RWPE1 (cell line): ENCODE data around the gene C2orf76.
A peak's percentile ranks its signal among the peaks of the same experiment; 100 is the strongest.

Source experiments
- CTCF ChIA-PET: fragments of 350-600 bp; sonication (Branson Sonifier 250); formaldehyde crosslinking; extraction: SDS; loops from one replicate; lab custom pipeline; 2021; lab: Yijun Ruan, JAX
- POLR2A ChIA-PET: fragments of 400-600 bp; formaldehyde crosslinking; extraction: SDS; loops from one replicate; lab custom pipeline; 2020; ENCODE audit warnings: antibody characterized with exemption; ENCODE audit not compliant: low non-redundant PET; lab: Yijun Ruan, JAX
- DNase-seq: peaks from one replicate; pipeline ENCODE4 v3.0.0; 2012; ENCODE audit warnings: low spot score
- H3K27ac ChIP-seq: fragments of 450-650 bp; 2 replicates; pipeline ENCODE4 v1.5.1; 2017
- CTCF ChIP-seq: fragments of 450-650 bp; conservative IDR thresholded peaks from 2 replicates; pipeline ENCODE4 v1.5.1; 2017; ENCODE audit warnings: low read depth, mild to moderate bottlenecking

The C2orf76 gene

GRCh38 chr2:119327431-119327830, 39.2 kb downstream of the C2orf76 start:
- no peak overlapping the region for H3K27ac ChIP-seq
- ChIA-PET POLR2A (no interaction called here), CTCF (no interaction called here)
- DNase-seq: no peak
- TF ChIP-seq CTCF: no peak

- H3K27ac ChIP-seq: no peak overlapping the region
- ChIA-PET CTCF (no interaction called here), POLR2A (no interaction called here)
- DNase-seq: no peak
- no peak for TF ChIP-seq CTCF
Measured at GRCh38 chr2:119326938-119327337, 39.7 kb downstream of the C2orf76 start.

GRCh38 chr2:119324685-119325270, 41.9 kb downstream of the C2orf76 start:
- no peak for TF ChIP-seq CTCF
- DNase-seq: no peak
- H3K27ac ChIP-seq: no peak overlapping the region
- ChIA-PET POLR2A (no interaction called here), CTCF (no interaction called here)

- POLR2A ChIA-PET: no interaction called here
- CTCF ChIA-PET: no interaction called here
Measured at GRCh38 chr2:119323459-119323858, 43.2 kb downstream of the C2orf76 start.

GRCh38 chr2:119319593-119319992, 47.0 kb downstream of the C2orf76 start:
- no peak for DNase-seq
- no peak overlapping the region for H3K27ac ChIP-seq
- POLR2A ChIA-PET: no interaction called here
- CTCF ChIA-PET: no interaction called here
- no peak for TF ChIP-seq CTCF

More at GRCh38 chr2:119323459-119323858, 43.2 kb downstream of the C2orf76 start:
- no peak overlapping the region for H3K27ac ChIP-seq
- DNase-seq: peak; percentile 11
- TF ChIP-seq CTCF: no peak

GRCh38 chr2:119317554-119317953, 49.1 kb downstream of the C2orf76 start:
- ChIA-PET CTCF (interaction anchor here (1.0 kb wide), 1 partner anchor 31 kb away, joined by 3 read pairs; no protein-coding TSS in a partner anchor), POLR2A (no interaction called here)
- TF ChIP-seq CTCF: no peak
- no peak for DNase-seq
- no peak overlapping the region for H3K27ac ChIP-seq
